ENCODE measurements around the gene RIPPLY3. TPM values are rescaled to one million over a fixed set of nuclear protein-coding genes. Genes with fewer than 3 reads are reported as not detected.
"Not testable (repeated sequence)": the region's sequence is repeated elsewhere in the genome, so short reads cannot be mapped to it uniquely, and the experiment has no call there.

The RIPPLY3 gene
- total RNA-seq, 1 donor from 2014 or later: 0.20 TPM

GRCh38 chr21:36981049-36981391 is 25.5 kb upstream of the RIPPLY3 start:
- DNase-seq (ENCODE audit: low spot score): no peak

- DNase-seq (ENCODE audit: low spot score): no peak
These were observed 24.4 kb upstream of the RIPPLY3 start for GRCh38 chr21:36981977-36982700.

GRCh38 chr21:36985751-36986594 is 20.5 kb upstream of the RIPPLY3 start:
- no peak for DNase-seq (ENCODE audit: low spot score)

GRCh38 chr21:36987845-36988244 is 18.7 kb upstream of the RIPPLY3 start:
- DNase-seq (ENCODE audit: low spot score): no peak

GRCh38 chr21:36988536-36988935 is 18.0 kb upstream of the RIPPLY3 start:
- DNase-seq (ENCODE audit: low spot score): no peak

GRCh38 chr21:36989199-36989698 is 17.3 kb upstream of the RIPPLY3 start:
- DNase-seq (ENCODE audit: low spot score): not testable (repeated sequence)

- peak; percentile 92 for DNase-seq (ENCODE audit: low spot score)
These were observed 16.6 kb upstream of the RIPPLY3 start for GRCh38 chr21:36989699-36990507.

GRCh38 chr21:36990508-36991205 is 15.8 kb upstream of the RIPPLY3 start:
- DNase-seq (ENCODE audit: low spot score): no peak

GRCh38 chr21:36992671-36993070 is 13.8 kb upstream of the RIPPLY3 start:
- DNase-seq (ENCODE audit: low spot score): no peak

- DNase-seq (ENCODE audit: low spot score): no peak
These were observed 11.9 kb upstream of the RIPPLY3 start for GRCh38 chr21:36994501-36995158.

- DNase-seq (ENCODE audit: low spot score): not testable (repeated sequence)
These were observed 11.2 kb upstream of the RIPPLY3 start for GRCh38 chr21:36995285-36995684.

GRCh38 chr21:36999131-36999898 is 7.2 kb upstream of the RIPPLY3 start:
- no peak for DNase-seq (ENCODE audit: low spot score)

- no peak for DNase-seq (ENCODE audit: low spot score)
These were observed 6.1 kb upstream of the RIPPLY3 start for GRCh38 chr21:37000381-37000780.

- no peak for DNase-seq (ENCODE audit: low spot score)
These were observed 5.1 kb upstream of the RIPPLY3 start for GRCh38 chr21:37001441-37001840.

GRCh38 chr21:37002851-37003250 is 3.7 kb upstream of the RIPPLY3 start:
- not testable (repeated sequence) for DNase-seq (ENCODE audit: low spot score)

- DNase-seq (ENCODE audit: low spot score): not testable (repeated sequence)
These were observed 2.6 kb upstream of the RIPPLY3 start for GRCh38 chr21:37003917-37004316.

- DNase-seq (ENCODE audit: low spot score): no peak
These were observed 685 bp upstream of the RIPPLY3 start for GRCh38 chr21:37005548-37006485.

- no peak for DNase-seq (ENCODE audit: low spot score)
These were observed 2.2 kb downstream of the RIPPLY3 start for GRCh38 chr21:37008724-37009123.
